Heart left ventricle (tissue), 16 donors: ENCODE data around the gene PDIA6. TPM values are rescaled to one million over a fixed set of nuclear protein-coding genes. Genes with fewer than 3 reads are reported as not detected.
A peak's percentile ranks its signal among the peaks of the same experiment; 100 is the strongest.

Experiments
- ATAC-seq, 4 donors: fragments of 200-7000 bp; cut with Tn5 transposase; one replicate each; pipeline ENCODE4 v1.9.1; 2020 to 2022; ENCODE audit warnings: moderate library complexity in 4 of 4, mild to moderate bottlenecking in 3 of 4, moderate number of reproducible peaks in 1 of 4
- DNase-seq, 5 donors: peaks; one replicate each; pipeline ENCODE4 v3.0.0-alpha.2; 2020
- H3K27ac ChIP-seq, 12 donors: fragments of 200-600 bp; sonication (generic) in 4 of 12; one replicate each; pipeline versions ENCODE4 v1.5.0 to v1.8.0; 2016 to 2022; ENCODE audit warnings: mild to moderate bottlenecking in 2 of 12
- H3K27me3 ChIP-seq, 9 donors: fragments of 200-600 bp; sonication (generic) in 2 of 9; one replicate each; pipeline versions ENCODE4 v1.5.1 to v1.8.0; 2016 to 2022; ENCODE audit warnings: mild to moderate bottlenecking in 3 of 9
- H3K36me3 ChIP-seq, 9 donors: fragments of 200-600 bp; sonication (generic) in 2 of 9; one replicate each; pipeline versions ENCODE4 v1.5.0 to v1.8.0; 2018 to 2022; ENCODE audit warnings: mild to moderate bottlenecking in 2 of 9
- H3K4me1 ChIP-seq, 12 donors: fragments of 200-600 bp; sonication (generic) in 4 of 12; one replicate each; pipeline versions ENCODE4 v1.5.0 to v1.8.0; 2016 to 2022; ENCODE audit warnings: mild to moderate bottlenecking in 3 of 12
- H3K4me3 ChIP-seq, 12 donors: fragments of 200-600 bp; sonication (generic) in 4 of 12; one replicate each; pipeline versions ENCODE4 v1.5.0 to v1.8.0; 2017 to 2022; ENCODE audit warnings: mild to moderate bottlenecking in 9 of 12, moderate library complexity in 4 of 12
- H3K9me3 ChIP-seq, 12 donors: fragments of 200-600 bp; sonication (generic) in 4 of 12; one replicate each; pipeline versions ENCODE4 v1.5.0 to v1.8.0; 2016 to 2022; ENCODE audit warnings: mild to moderate bottlenecking in 1 of 12
- CTCF ChIP-seq, 12 donors: fragments of 200-600 bp; sonication (generic) in 4 of 12; IDR thresholded peaks; one replicate each; pipeline versions ENCODE4 v1.5.0 to v1.8.0; 2018 to 2022; ENCODE audit warnings: antibody characterized with exemption in 12 of 12, mild to moderate bottlenecking in 5 of 12
- POLR2A ChIP-seq, 2 donors: fragments of 450-650 bp; IDR thresholded peaks; one replicate each; pipeline ENCODE4 v1.6.1; 2017; ENCODE audit warnings: antibody characterized with exemption in 2 of 2, mild to moderate bottlenecking in 2 of 2, moderate library complexity in 2 of 2
- WGBS, 4 donors: extraction: QIAGEN DNeasy Blood & Tissue Kit in 2 of 4; methylation state at CpG; one replicate each; pipeline versions ENCODE4 v1.1.5 to v1.1.7; 2013 to 2018; 5-methylcytosine and 5-hydroxymethylcytosine counted together
- intact Hi-C, 10 donors: fragments of 100-400 bp; cut with DNase I; formaldehyde crosslinking; loops; one replicate each; pipeline versions ENCODE4 v1.11.1 to v1.14.2; 2022
- polyA plus RNA-seq, 2 donors: library from polyadenylated mRNA; stranded (reverse); fragments of 200-250 nt; gene quantifications; one replicate each; pipeline ENCODE4 v1.2.3, GENCODE V29; 2013
- total RNA-seq, 9 donors: library from RNA; depleted of rRNA in 2 of 9; stranded (reverse); fragments of >200 nt in 2 of 9; fragmentation: NEBNext Ultra II Directional in 3 of 9; extraction: Animal tissue kit (Norgen Biotek cat#: 25700) in 3 of 9; gene quantifications; one replicate each; pipeline versions ENCODE4 v1.1.0 to v1.2.4, GENCODE V29; 2016 to 2023
- donor health status: ischemic (EF 13 %, LVEDD 7.1; RV severe dilation, severe dysfunction).
- donor health status: healthy with polysubstance abuse.
- donor health status: DM: no; HTN: yes; CAD: no.
- donor health status: DM: no; HTN: no; CAD: no.
- donor health status: ischemic (EF 25% LVEDD 6.9; RV normal size, moderate dysfunction).
- donor health status: ischemic (EF 25% LVEDD 5.7; RV mildly dilated, moderate dysfunction).
- donor health status: healthy.
- donor health status: DM: yes; HTN: yes; CAD: no.
- donor health status: ischemic (EF 35%, LVEDD 5.7; RV mildly dilated, moderate dysfunction).
- donor health status: nonischemic (EF 11% LVEDD 7.7; RV severe dilation, severe dysfunction).
- donor health status: DM: yes; HTN: yes; CAD: no.
- donor health status: PGD.
- donor health status: ischemic (EF 29% LVEDD 5.4; RV normal size, mild dysfunction).
- donor health status: nonischemic (EF 23%, LVEDD 6.1; RV moderate dilation, normal function).

Gene PDIA6
- total and polyA plus RNA-seq, 11 donors: 32.0 to 402 (median 110) TPM

DNA sequence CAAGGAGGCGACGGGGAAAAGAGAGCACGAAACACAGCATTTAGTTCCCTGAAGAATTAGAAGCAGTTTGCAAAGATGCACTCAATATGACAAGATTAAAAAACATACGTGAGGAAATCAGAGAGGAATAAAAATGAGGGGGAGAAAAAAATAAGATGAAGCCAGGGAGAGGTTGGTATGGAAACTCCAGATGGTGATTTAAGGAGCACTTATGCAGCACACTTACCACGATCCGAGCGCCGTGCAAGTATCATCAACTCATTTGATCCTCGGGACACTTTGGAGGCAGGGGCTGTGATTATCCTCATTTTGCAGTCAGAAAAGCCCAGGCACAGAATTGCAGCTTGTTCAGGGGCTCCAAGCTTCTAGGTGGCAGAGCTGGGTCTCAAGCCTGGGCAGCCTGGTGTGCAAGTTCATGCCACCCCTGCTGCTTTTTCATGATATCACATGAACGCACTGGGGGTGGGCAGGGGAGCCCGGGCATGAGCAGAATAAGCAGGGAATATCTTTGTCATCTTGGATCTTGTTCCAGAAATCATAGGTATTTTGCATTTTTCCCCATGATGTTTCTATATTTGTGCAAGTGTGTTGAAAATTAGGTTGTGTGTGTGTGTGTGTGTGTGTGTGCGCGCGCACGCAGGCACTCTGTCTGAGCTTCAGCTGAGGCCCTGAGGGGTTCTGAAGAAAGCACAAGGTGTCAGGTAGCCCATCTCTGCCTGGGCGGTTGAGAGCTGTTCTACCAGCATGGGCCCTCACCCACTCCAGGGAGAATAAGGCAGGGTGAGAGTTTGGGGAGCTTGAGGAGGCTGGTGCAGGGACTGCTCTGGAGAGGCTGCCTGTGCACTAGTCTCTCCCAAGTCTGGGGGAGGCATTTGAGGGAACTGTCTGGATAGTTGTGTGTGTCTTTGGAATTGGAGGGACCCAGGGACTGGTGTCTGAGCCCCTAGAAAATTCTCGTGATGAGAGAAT, 25.0 kb upstream of the PDIA6 start:
- peaks cover 0 to 23% (median 17%) of the 10 kb centered on the region in 12 donors for H3K9me3 ChIP-seq
- no peak for DNase-seq
- ATAC-seq: no peak
- WGBS, 4 donors: 69 to 79% (median 72%) methylated on average over 17 of the region's 17 CpGs
- H3K4me1 ChIP-seq: peaks cover 0 to 9% (median under 1%) of the 10 kb centered on the region in 12 donors
- H3K4me3 ChIP-seq: no peak overlapping the region
- intact Hi-C loops: loop anchor here in 7 of 10 donors (2.0 to 10.0 kb wide), 10 partner anchors 40 to 747 kb away; partner anchors contain the start of gene KCNF1 (in 3 of the 7)
- H3K27ac ChIP-seq: no peak overlapping the region
- peaks cover 0 to 17% (median 0%) of the 10 kb centered on the region in 9 donors for H3K27me3 ChIP-seq
- no peaks in the 10 kb centered on the region for H3K36me3 ChIP-seq
- TF ChIP-seq POLR2A (IDR thresholded peaks at IDR 0.05) (no peak), CTCF (IDR thresholded peaks at IDR 0.05) (no peak)

DNA sequence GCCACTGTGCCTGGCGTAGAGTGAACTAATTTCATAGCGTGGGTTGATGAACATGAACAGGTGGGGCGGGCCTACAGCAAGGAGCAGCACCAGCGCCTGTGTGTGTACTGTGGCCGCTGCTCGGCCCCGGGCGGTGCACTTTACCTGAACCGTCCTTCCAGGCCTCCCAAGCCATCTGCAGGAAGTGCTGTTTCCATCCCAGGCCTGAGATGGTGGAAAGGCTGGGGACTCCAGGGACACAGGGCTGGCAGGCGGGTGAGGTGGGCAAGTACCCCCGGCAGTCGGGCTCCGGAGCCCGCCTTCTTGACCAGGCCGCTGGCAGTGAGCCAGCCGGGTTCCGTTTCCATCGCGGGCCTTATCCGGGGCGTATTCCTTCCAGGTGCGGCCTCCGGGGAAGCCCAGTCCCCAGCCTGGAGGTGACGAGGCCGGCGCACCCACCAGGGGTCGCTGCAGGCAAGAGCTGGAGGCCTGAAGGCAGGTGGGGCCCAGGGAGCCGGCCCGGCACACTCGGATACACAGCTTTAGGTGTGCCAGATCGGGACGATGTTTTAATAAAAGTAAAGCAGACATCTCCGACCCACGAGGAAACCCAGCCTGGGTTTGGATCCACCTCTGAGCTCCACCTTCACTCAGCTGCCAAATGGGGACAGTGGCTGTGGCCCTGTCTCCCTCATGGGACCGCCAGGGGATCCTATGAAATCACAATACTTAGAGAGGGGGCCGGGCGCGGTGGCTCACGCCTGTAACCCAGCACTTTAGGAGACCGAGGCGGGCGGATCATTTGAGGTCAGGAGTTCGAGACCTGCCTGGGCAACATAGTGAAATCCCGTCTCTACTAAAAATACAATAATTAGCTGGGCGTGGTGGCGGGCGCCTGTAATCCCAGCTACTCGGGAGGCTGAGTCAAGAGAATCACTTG, 22.7 kb upstream of the PDIA6 start:
- TF ChIP-seq CTCF (IDR thresholded peaks at IDR 0.05): peak; percentile 59 to 83 (median 76)
- TF ChIP-seq POLR2A (IDR thresholded peaks at IDR 0.05): no peak
- peak; percentile 59 to 88 (median 76) for DNase-seq
- H3K36me3 ChIP-seq: no peaks in the 10 kb centered on the region

GRCh38 chr2:10834068-10834655, 21.6 kb upstream of the PDIA6 start:
- no peaks in the 10 kb centered on the region for H3K36me3 ChIP-seq
- H3K4me1 ChIP-seq: peaks cover 0 to 14% (median 1%) of the 10 kb centered on the region in 12 donors
- DNase-seq (no peak), ATAC-seq (no peak)
- peaks cover 6 to 39% (median 14%) of the 10 kb centered on the region in 9 donors for H3K27me3 ChIP-seq
- H3K9me3 ChIP-seq: no peaks in the 10 kb centered on the region
- no peak overlapping the region for H3K27ac ChIP-seq
- no peak overlapping the region for H3K4me3 ChIP-seq
- WGBS, 4 donors: 77 to 87% (median 82%) methylated on average over 8 of the region's 8 CpGs
- intact Hi-C loops: loop anchor here in 7 of 10 donors (2.0 to 10.0 kb wide), 8 partner anchors 67 to 751 kb away; partner anchors contain the start of gene KCNF1 (in 2 of the 7)
- TF ChIP-seq CTCF (IDR thresholded peaks at IDR 0.05) (no peak), POLR2A (IDR thresholded peaks at IDR 0.05) (no peak)

More for the DNA sequence above, 22.7 kb upstream of the PDIA6 start:
- Histone ChIP-seq H3K27me3 (peaks cover 4 to 32% (median 13%) of the 10 kb centered on the region in 9 donors), H3K9me3 (peaks cover 0 to 3% (median 0%) of the 10 kb centered on the region in 12 donors), H3K4me3 (no peak overlapping the region), H3K27ac (no peak overlapping the region), H3K4me1 (peaks cover 0 to 14% (median 1%) of the 10 kb centered on the region in 12 donors)
- intact Hi-C loops: loop anchor here in 8 of 10 donors (1.0 to 10.0 kb wide), 12 partner anchors 42 to 749 kb away; partner anchors contain the start of gene KCNF1 (in 3 of the 8)
- 42 to 74% (median 46%) methylated on average over 24 to 48 of the region's 48 CpGs for WGBS, 4 donors
- ATAC-seq: peak; percentile 67 to 85 (median 76)
